ENCODE measurements around the gene ETV6.

ETV6 gene

GRCh38 chr12:11746024-11746771 is 96.7 kb downstream of the ETV6 start:
- peak; percentile 88 for DNase-seq

- DNase-seq = no peak
These were observed 97.7 kb downstream of the ETV6 start for GRCh38 chr12:11746940-11747716.

DNA sequence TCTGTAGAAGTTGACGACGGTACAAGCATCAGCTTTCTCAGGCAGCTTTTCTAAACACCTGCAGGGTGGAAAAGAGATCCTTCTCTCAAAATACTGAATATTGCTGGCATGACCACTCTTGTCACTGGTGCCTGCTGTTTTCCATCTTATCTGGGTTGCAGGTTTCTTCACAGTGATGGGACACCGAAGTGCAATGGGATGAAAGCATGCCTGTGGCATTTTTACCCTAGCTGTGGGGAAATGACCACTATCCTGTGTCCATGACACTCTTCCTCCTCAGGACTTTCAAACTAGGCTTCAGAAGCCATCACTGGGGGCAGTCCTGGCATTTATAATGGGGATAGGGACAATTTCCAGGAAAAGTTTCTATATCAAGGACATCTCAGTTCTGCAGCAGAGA is 98.5 kb downstream of the ETV6 start:
- DNase-seq = no peak

- DNase-seq = no peak
These were observed 99.4 kb downstream of the ETV6 start for GRCh38 chr12:11748903-11749302.

GRCh38 chr12:11749943-11750690 is 100.6 kb downstream of the ETV6 start:
- no peak for DNase-seq

- DNase-seq = no peak
These were observed 103.1 kb downstream of the ETV6 start for GRCh38 chr12:11752403-11753149.

DNA sequence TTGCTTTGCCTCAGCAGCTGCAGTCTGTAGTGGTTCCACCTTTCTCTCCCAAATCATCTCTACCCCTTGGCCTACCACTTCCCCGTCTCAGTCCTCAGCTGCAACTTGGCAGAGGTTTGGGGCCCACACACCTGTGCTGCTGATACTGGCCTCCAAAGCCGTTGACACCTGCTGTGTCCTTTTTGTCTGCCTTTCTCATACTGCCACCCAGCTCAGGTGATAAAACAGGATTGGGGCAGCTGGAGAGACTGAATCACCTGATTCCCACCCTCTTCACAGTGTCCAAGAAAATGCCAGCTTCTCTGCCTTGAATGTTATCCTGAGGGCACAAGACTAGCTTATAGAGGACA is 103.7 kb downstream of the ETV6 start:
- no peak for DNase-seq

GRCh38 chr12:11753826-11754225 is 104.4 kb downstream of the ETV6 start:
- no peak for DNase-seq

DNA sequence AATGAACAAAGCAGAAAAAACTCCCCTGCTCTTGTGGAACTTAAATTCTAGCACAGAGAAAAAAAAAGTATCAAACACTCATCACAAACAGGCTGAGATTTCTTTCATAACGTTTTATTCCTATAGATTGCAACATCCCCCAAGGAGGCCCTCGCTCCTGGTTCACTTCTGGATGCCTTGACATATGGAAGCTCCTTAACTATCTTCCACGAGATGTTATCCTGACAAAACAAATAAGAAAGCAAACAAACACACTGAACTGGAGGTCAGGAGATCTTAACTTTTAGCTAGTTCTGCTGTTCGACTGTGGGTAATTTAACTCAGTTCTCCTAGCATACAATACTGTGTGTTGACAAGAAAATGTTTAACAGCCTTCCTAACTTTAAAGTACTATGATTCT is 104.8 kb downstream of the ETV6 start:
- DNase-seq = no peak

- no peak for DNase-seq
These were observed 105.9 kb downstream of the ETV6 start for GRCh38 chr12:11755302-11755930.

GRCh38 chr12:11756022-11756421 is 106.5 kb downstream of the ETV6 start:
- DNase-seq = no peak

GRCh38 chr12:11756523-11756922 is 107.0 kb downstream of the ETV6 start:
- DNase-seq = no peak

DNA sequence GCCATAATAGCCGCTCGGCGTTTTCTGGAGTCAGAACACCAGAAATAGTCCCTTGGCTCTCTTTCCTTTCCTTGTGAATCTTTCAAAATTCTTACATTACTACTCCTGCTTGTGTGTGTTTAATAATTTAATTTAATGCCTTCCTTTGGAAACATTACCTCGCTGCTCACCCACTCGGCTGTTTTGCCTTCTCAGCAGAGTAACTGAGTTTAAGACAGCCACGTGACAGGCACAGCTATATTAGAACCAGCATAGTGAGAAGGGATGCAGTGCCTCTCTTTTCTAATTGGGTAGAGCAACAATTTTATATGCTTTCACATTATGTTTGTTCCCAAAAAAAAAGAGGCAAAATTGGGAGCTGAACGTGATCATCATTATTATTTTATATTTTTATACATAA is 107.6 kb downstream of the ETV6 start:
- no peak for DNase-seq

GRCh38 chr12:11757531-11757930 is 108.1 kb downstream of the ETV6 start:
- DNase-seq = no peak

DNA sequence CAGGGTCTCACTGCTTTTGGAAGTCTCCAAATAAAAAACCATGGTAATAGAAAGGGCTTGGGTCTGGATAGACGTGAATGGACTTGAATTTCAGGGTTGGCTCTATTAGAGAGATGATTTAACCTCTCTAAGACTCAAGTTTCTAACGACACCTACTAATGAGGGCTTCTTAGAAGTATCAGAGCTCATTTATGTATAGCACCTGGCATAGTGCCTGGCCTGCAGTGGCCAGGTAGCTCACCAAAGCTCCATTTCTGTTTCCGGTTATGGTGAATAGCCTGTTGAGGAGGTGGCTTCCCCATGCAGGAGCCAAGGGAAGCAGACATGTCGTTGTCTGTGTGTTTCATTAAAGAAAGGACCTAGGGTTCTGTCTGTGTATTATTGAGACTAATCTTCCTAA is 108.6 kb downstream of the ETV6 start:
- DNase-seq = no peak

DNA sequence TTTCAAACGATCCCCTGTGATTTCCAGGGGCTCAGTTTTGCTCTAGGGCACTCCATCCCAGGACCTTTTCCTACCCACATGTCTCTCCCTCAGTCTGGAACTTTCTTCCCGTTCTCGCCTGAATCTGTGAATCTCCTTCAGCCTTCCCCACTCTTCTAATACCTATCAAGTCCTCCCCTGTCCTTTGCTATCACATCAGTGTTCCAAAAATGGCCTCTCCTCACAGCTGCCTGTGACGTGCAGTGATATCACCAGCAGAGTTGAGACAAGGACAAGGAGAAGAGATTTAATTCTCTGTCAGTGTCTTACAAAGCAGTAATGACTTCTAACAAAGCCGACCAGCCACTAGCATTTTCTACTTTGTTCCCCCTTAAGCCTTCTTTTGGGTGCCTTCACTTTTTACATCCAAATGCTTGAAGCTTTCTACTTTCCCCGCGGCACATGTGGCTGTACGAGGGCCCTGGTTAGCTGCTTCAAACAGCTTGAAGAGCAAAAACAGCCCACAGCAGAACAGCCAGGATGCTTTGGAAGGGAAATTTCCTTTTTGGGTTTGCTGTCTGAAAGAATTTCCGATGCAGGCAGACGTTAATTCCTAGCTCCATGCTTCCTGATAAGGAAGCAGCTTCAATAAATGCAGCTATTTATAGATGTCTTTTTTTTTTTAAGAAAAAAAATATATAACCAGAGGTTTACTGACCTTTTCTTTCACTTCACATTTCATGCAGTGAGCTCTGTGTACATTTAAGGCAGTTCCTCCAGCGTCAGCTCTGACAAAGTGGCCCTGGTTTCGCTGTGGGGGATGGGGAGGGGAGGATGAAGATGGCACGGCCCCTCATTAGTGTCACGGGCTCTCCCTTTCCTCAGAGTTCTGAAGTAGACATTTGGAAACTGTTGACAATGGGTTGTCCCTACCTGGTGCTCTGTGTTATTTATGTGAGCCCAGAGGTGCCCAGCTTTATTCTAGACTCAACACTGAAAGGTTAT is 109.3 kb downstream of the ETV6 start:
- DNase-seq = no peak

DNA sequence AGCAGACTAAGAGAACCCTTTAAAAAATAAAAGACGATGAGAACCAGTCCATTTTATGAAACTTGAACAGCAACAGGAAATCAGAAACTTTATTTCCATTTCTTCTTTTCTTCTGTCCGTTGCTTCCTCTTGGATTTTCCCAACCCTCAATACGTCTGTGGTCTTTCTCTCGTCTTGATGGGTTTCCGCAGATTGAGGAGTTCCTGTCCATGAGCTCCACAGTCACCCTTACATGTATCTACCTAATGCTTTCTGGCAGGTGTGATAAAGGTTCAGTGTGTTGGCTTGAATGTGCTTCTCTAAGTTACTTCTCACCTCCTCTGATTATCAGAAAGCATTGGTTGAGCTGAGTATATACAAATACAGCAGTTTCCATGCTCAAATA is 110.0 kb downstream of the ETV6 start:
- no peak for DNase-seq

- DNase-seq = no peak
These were observed 110.4 kb downstream of the ETV6 start for GRCh38 chr12:11759899-11760298.

DNA sequence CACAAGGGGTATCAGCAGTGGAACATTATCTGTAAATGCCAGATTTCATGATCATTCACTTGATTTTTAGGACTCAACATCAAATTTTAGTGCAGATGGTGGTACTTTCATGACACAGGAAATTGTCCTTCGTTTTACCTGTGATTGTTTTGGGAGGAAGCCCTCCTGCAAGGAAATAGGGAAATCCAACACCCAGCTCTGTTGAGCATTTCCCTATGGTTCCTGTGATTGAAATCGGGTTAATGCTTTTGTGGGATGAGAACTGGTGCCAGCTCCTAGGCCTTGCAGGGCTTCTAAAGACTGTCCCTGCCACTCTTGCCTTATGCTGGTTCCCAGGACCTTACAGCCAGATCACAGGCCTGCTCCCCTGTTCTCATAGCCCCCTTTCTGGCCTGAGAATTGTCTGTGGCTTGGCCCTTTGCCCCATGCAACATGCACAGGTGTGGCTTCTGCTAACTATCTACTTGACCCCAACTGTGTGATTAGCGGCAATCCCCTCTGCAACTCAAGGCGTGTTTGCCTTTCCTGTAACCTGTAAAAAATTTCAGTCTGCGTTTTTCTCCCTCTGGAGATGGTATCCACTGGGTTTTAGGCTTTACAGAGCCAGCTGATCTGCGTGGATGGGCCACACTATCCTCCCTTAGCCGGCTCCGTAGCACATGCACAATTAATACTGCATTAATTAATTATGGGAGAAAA is 112.5 kb downstream of the ETV6 start:
- DNase-seq = no peak

GRCh38 chr12:11762723-11763326 is 113.4 kb downstream of the ETV6 start:
- no peak for DNase-seq

All from GF-D8 (cell line).